WI38 (cell line): Measurements from ENCODE around the gene DNMT3L.

Experiments used
- H3K4me3 ChIP-seq: 2 replicates; pipeline ENCODE4 v1.5.1; 2011; ENCODE audit warnings: low read depth, mild to moderate bottlenecking, control low read depth, low read length
- CTCF ChIP-seq: IDR thresholded peaks from 2 replicates; pipeline ENCODE4 v1.5.1; 2012; ENCODE audit warnings: low read depth, mild to moderate bottlenecking, control low read depth, low read length

DNMT3L gene

GRCh38 chr21:44293551-44294231, 32.0 kb upstream of the DNMT3L start:
- TF ChIP-seq CTCF = no peak
- no peak overlapping the region for H3K4me3 ChIP-seq

GRCh38 chr21:44292812-44293195, 31.1 kb upstream of the DNMT3L start:
- H3K4me3 ChIP-seq = no peak overlapping the region
- no peak for TF ChIP-seq CTCF

GRCh38 chr21:44291936-44292811, 30.5 kb upstream of the DNMT3L start:
- no peak overlapping the region for H3K4me3 ChIP-seq
- TF ChIP-seq CTCF = no peak

- no peak for TF ChIP-seq CTCF
- H3K4me3 ChIP-seq = no peak overlapping the region
Observed at GRCh38 chr21:44291078-44291935, 29.6 kb upstream of the DNMT3L start.

- TF ChIP-seq CTCF = no peak
Observed at GRCh38 chr21:44290327-44291077, 28.8 kb upstream of the DNMT3L start.

GRCh38 chr21:44289381-44290010, 27.8 kb upstream of the DNMT3L start:
- no peak overlapping the region for H3K4me3 ChIP-seq
- no peak for TF ChIP-seq CTCF

More at GRCh38 chr21:44290327-44291077, 28.8 kb upstream of the DNMT3L start:
- no peak overlapping the region for H3K4me3 ChIP-seq
